ENCODE data around the gene ITPR2.
"Not testable (repeated sequence)": the region's sequence is repeated elsewhere in the genome, so short reads cannot be mapped to it uniquely, and the experiment has no call there.

ITPR2 gene

DNA sequence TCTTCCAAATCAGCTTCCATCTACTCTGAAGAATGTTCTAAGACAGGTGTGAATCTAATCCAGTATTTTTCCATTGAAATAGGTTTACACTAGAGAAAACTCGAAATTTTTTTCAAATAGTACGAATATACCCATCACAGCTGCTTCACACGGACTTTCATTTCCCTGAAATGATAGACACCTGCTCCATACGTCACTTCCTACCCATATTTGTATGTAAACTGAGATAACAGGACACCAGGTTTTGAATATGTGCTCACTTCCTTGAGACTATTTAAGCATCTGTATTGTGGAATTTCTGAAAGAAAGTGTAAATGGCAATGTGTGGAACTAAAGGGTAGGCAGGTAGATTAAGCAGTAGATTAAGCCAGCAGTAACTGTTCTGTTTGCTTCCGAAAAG lies 13.4 kb upstream of the ITPR2 start:
- Histone ChIP-seq H3K9ac (ENCODE audit: low read length) (no peak overlapping the region), H3K27ac (ENCODE audit: low read depth, low read length) (no peak overlapping the region), H3K36me3 (ENCODE audit: insufficient read depth, low read length) (no peaks in the 10 kb centered on the region), H3K4me3 (ENCODE audit: low read depth in 1 of 2, low read length in 2 of 2) (no peak overlapping the region), H3K9me3 (ENCODE audit: low read length) (no peaks in the 10 kb centered on the region), H3K27me3 (ENCODE audit: control insufficient read depth in 1 of 2, insufficient read depth in 2 of 2, low read length in 2 of 2) (no peaks in the 10 kb centered on the region), H3K4me1 (ENCODE audit: insufficient read depth, low read length) (no peaks in the 10 kb centered on the region)

- Histone ChIP-seq H3K27ac (ENCODE audit: low read depth, low read length) (no peak overlapping the region), H3K9me3 (ENCODE audit: low read length) (no peaks in the 10 kb centered on the region), H3K4me3 (ENCODE audit: low read depth in 1 of 2, low read length in 2 of 2) (no peak overlapping the region), H3K27me3 (ENCODE audit: control insufficient read depth in 1 of 2, insufficient read depth in 2 of 2, low read length in 2 of 2) (no peaks in the 10 kb centered on the region), H3K36me3 (ENCODE audit: insufficient read depth, low read length) (no peaks in the 10 kb centered on the region), H3K9ac (ENCODE audit: low read length) (no peak overlapping the region), H3K4me1 (ENCODE audit: insufficient read depth, low read length) (no peaks in the 10 kb centered on the region)
These were observed 13.0 kb upstream of the ITPR2 start for GRCh38 chr12:26845984-26846383.

DNA sequence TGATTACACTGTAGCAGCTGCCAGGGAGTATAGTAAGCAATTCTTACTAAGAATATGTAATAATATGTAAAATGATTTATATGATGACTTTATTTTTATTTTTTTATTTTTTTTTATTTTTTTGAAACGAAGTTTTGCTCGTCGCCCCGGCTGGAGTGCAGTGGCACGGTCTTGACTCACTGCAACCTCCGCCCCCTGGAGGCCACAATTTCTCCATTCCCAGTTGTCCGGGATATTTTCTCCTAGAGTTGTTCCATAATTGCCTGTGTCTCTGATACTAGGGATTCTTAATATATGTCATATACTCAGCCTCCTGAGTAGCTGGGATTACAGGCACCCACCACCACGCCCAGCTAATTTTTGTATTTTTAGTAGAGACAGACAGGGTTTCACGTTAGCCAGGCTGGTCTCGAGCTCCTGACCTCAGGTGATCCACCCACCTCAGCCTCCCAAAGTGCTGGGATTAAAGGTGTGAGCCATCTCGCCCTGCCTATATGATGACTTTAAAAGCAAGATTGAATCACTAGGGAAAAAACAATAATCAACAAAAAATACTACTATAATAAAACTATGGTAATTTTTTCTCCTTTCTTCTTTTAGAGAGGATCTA lies 12.2 kb upstream of the ITPR2 start:
- H3K27ac ChIP-seq (ENCODE audit: low read depth, low read length): no peak overlapping the region
- no peaks in the 10 kb centered on the region for H3K27me3 ChIP-seq (ENCODE audit: control insufficient read depth in 1 of 2, insufficient read depth in 2 of 2, low read length in 2 of 2)
- no peaks in the 10 kb centered on the region for H3K4me1 ChIP-seq (ENCODE audit: insufficient read depth, low read length)
- no peaks in the 10 kb centered on the region for H3K36me3 ChIP-seq (ENCODE audit: insufficient read depth, low read length)
- no peak overlapping the region for H3K4me3 ChIP-seq (ENCODE audit: low read depth in 1 of 2, low read length in 2 of 2)
- H3K9ac ChIP-seq (ENCODE audit: low read length): no peak overlapping the region
- no peaks in the 10 kb centered on the region for H3K9me3 ChIP-seq (ENCODE audit: low read length)

GRCh38 chr12:26843311-26843710 lies 10.3 kb upstream of the ITPR2 start:
- Histone ChIP-seq H3K36me3 (ENCODE audit: insufficient read depth, low read length) (no peaks in the 10 kb centered on the region), H3K9me3 (ENCODE audit: low read length) (no peaks in the 10 kb centered on the region), H3K9ac (ENCODE audit: low read length) (no peak overlapping the region), H3K4me1 (ENCODE audit: insufficient read depth, low read length) (no peaks in the 10 kb centered on the region), H3K27me3 (ENCODE audit: control insufficient read depth in 1 of 2, insufficient read depth in 2 of 2, low read length in 2 of 2) (no peaks in the 10 kb centered on the region), H3K4me3 (ENCODE audit: low read depth in 1 of 2, low read length in 2 of 2) (no peak overlapping the region), H3K27ac (ENCODE audit: low read depth, low read length) (no peak overlapping the region)

DNA sequence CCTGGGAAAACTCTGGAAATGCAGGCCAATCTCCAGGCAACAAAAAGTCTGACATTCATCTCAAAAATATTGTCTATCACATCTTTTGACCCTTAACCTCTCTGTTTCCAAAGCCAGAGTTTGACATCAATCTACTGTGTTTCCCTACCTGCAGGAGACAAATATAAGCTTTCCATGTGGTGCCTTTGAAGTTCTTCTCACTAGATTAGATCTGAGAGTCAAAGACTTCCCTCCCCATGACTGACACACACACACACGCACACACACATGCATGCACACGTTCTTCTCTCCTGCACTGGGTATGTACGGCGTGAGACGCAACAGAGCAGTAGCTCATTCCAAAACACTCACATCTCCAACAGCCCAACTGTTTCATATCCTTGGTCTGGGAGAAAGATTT lies 8.1 kb upstream of the ITPR2 start:
- no peak overlapping the region for H3K9ac ChIP-seq (ENCODE audit: low read length)
- no peaks in the 10 kb centered on the region for H3K36me3 ChIP-seq (ENCODE audit: insufficient read depth, low read length)
- no peak overlapping the region for H3K27ac ChIP-seq (ENCODE audit: low read depth, low read length)
- H3K9me3 ChIP-seq (ENCODE audit: low read length): no peaks in the 10 kb centered on the region
- no peaks in the 10 kb centered on the region for H3K4me1 ChIP-seq (ENCODE audit: insufficient read depth, low read length)
- H3K4me3 ChIP-seq (ENCODE audit: low read depth in 1 of 2, low read length in 2 of 2): no peak overlapping the region
- no peaks in the 10 kb centered on the region for H3K27me3 ChIP-seq (ENCODE audit: control insufficient read depth in 1 of 2, insufficient read depth in 2 of 2, low read length in 2 of 2)

GRCh38 chr12:26839512-26839911 lies 6.5 kb upstream of the ITPR2 start:
- Histone ChIP-seq H3K4me1 (ENCODE audit: insufficient read depth, low read length) (no peaks in the 10 kb centered on the region), H3K9me3 (ENCODE audit: low read length) (no peaks in the 10 kb centered on the region), H3K9ac (ENCODE audit: low read length) (no peak overlapping the region)

DNA sequence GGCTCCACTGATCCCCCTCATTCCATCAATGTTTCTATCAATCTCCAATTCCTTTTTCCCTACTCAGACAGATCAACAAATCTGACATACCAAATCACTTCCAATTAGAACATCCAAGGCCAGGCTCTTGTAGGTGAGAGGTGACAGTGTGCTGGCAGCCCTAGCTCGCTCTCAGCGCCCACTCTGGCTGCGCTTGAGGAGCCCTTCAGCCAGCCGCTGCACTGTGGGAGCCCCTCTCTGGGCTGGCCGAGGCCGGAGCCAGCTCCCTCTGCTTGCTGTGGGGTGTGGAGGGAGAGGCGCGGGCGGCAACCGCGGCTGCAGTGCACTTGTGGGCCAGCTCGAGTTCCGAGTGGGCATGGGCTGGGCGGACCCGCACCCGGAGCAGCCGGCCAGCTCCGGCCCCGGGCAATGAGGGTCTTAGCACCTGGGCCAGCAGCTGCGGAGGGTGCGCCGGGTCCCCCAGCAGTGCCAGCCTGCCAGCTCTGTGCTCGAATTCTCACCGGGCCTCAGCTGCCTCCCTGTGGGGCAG lies 6.0 kb upstream of the ITPR2 start:
- no peak overlapping the region for H3K9ac ChIP-seq (ENCODE audit: low read length)
- no peaks in the 10 kb centered on the region for H3K36me3 ChIP-seq (ENCODE audit: insufficient read depth, low read length)
- H3K4me3 ChIP-seq (ENCODE audit: low read depth in 1 of 2, low read length in 2 of 2): no peak overlapping the region
- no peak overlapping the region for H3K27ac ChIP-seq (ENCODE audit: low read depth, low read length)
- H3K9me3 ChIP-seq (ENCODE audit: low read length): no peaks in the 10 kb centered on the region
- no peaks in the 10 kb centered on the region for H3K27me3 ChIP-seq (ENCODE audit: control insufficient read depth in 1 of 2, insufficient read depth in 2 of 2, low read length in 2 of 2)
- peaks cover 3% of the 10 kb centered on the region for H3K4me1 ChIP-seq (ENCODE audit: insufficient read depth, low read length)

More at GRCh38 chr12:26839512-26839911, 6.5 kb upstream of the ITPR2 start:
- H3K27ac ChIP-seq (ENCODE audit: low read depth, low read length): no peak overlapping the region
- H3K27me3 ChIP-seq (ENCODE audit: control insufficient read depth in 1 of 2, insufficient read depth in 2 of 2, low read length in 2 of 2): no peaks in the 10 kb centered on the region
- no peak overlapping the region for H3K4me3 ChIP-seq (ENCODE audit: low read depth in 1 of 2, low read length in 2 of 2)
- H3K36me3 ChIP-seq (ENCODE audit: insufficient read depth, low read length): no peaks in the 10 kb centered on the region

DNA sequence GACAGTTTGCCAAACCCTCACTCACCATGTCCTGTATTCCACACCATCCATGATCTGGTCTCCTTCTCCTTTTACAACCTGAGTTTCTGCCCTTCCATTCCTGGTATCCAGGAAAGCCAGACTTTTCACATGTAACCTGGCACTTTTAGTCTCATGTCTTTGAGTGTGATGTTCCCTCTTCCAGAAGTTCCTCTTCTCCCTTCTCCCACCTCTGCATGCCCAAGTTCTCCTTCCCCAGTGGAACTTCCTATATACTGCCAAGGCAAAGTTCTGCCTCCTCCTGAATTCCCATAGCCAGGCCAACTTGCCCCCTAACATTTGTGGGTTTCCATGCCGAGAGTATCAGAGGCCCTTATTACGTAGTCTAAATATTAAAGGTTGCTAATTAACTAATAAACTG lies 3.2 kb upstream of the ITPR2 start:
- Histone ChIP-seq H3K27me3 (ENCODE audit: control insufficient read depth in 1 of 2, insufficient read depth in 2 of 2, low read length in 2 of 2) (no peaks in the 10 kb centered on the region), H3K27ac (ENCODE audit: low read depth, low read length) (no peak overlapping the region), H3K9ac (ENCODE audit: low read length) (no peak overlapping the region), H3K36me3 (ENCODE audit: insufficient read depth, low read length) (no peaks in the 10 kb centered on the region), H3K9me3 (ENCODE audit: low read length) (no peaks in the 10 kb centered on the region), H3K4me1 (ENCODE audit: insufficient read depth, low read length) (peaks cover 9% of the 10 kb centered on the region), H3K4me3 (ENCODE audit: low read depth in 1 of 2, low read length in 2 of 2) (no peak overlapping the region)

GRCh38 chr12:26834503-26835060 lies 1.6 kb upstream of the ITPR2 start:
- not testable (repeated sequence) for H3K27me3 ChIP-seq (ENCODE audit: control insufficient read depth in 1 of 2, insufficient read depth in 2 of 2, low read length in 2 of 2); H3K27ac ChIP-seq (ENCODE audit: low read depth, low read length); H3K36me3 ChIP-seq (ENCODE audit: insufficient read depth, low read length); H3K9me3 ChIP-seq (ENCODE audit: low read length); H3K9ac ChIP-seq (ENCODE audit: low read length); H3K4me3 ChIP-seq (ENCODE audit: low read depth in 1 of 2, low read length in 2 of 2)
- H3K4me1 ChIP-seq (ENCODE audit: insufficient read depth, low read length): peaks cover 13% of the 10 kb centered on the region

GRCh38 chr12:26833743-26834490 lies 923 bp upstream of the ITPR2 start:
- Histone ChIP-seq H3K4me3 (ENCODE audit: low read depth in 1 of 2, low read length in 2 of 2) (peak overlapping the region; percentile 59 to 65), H3K9me3 (ENCODE audit: low read length) (no peaks in the 10 kb centered on the region), H3K36me3 (ENCODE audit: insufficient read depth, low read length) (no peaks in the 10 kb centered on the region), H3K4me1 (ENCODE audit: insufficient read depth, low read length) (peaks cover 14% of the 10 kb centered on the region), H3K9ac (ENCODE audit: low read length) (peak overlapping the region; percentile 49), H3K27ac (ENCODE audit: low read depth, low read length) (no peak overlapping the region), H3K27me3 (ENCODE audit: control insufficient read depth in 1 of 2, insufficient read depth in 2 of 2, low read length in 2 of 2) (no peaks in the 10 kb centered on the region)

DNA sequence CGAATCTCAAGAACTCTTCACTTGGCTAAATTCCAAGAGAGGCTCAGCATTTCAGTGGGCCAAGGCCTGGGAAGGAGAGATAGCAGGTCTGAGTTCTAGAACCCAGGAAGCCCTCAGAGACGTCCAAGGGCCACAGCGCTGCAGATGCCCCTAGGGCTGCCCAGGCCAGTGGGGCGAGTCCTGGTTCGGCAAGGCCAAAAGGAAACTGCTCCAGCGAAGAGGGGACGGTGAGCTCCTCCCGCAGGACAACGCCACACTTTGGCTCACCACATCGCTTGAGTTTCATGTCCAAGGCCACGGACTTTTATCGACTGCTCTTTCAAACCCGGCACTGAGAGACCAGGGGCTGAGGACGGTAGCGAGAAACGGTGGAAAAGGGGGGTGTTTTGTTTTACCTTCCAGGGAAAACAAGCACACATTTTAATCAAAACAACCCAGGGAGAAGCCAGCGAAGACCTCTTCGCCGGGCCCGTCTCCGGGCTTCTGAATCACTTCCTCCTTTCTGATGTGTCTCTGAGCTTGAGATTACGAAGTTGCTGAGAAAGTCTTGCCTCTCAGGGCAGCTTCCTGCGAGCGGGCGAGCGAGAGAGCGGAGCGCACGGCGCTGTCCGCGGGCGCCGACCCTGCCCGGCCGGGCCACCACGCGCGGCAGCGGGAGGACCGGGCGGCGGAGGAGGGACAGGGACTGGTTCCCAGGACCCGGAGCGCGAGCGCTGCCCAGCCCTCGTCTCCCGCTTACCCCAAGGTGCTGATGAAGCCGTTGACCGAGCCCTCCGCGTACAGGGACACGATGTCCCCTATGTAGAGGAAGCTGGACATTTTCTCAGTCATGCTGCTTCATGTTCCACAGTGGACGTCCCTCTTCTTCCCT lies 808 bp downstream of the ITPR2 start:
- Histone ChIP-seq H3K27me3 (ENCODE audit: control insufficient read depth in 1 of 2, insufficient read depth in 2 of 2, low read length in 2 of 2) (no peaks in the 10 kb centered on the region), H3K9ac (ENCODE audit: low read length) (peak overlapping the region; percentile 92), H3K4me3 (ENCODE audit: low read depth in 1 of 2, low read length in 2 of 2) (peak overlapping the region; percentile 69 to 90), H3K4me1 (ENCODE audit: insufficient read depth, low read length) (peaks cover 28% of the 10 kb centered on the region), H3K27ac (ENCODE audit: low read depth, low read length) (peak overlapping the region; percentile 75), H3K36me3 (ENCODE audit: insufficient read depth, low read length) (no peaks in the 10 kb centered on the region), H3K9me3 (ENCODE audit: low read length) (no peaks in the 10 kb centered on the region)
